GM12873 (cell line): ENCODE data around the gene OSBPL2.

Source experiments
- CTCF ChIP-seq: IDR thresholded peaks from 2 replicates; pipeline ENCODE4 v1.5.1; 2012; ENCODE audit warnings: low read depth, mild to moderate bottlenecking, moderate library complexity, low read length, control low read depth; ENCODE audit not compliant: insufficient read depth; ENCODE audit errors: missing control alignments

OSBPL2 gene

GRCh38 chr20:62299666-62300236 lies 61.4 kb downstream of the OSBPL2 start:
- TF ChIP-seq CTCF = no peak

GRCh38 chr20:62300319-62300718 lies 62.0 kb downstream of the OSBPL2 start:
- TF ChIP-seq CTCF = no peak

GRCh38 chr20:62301111-62301668 lies 62.9 kb downstream of the OSBPL2 start:
- no peak for TF ChIP-seq CTCF

- TF ChIP-seq CTCF = peak; percentile 94
These were observed 63.5 kb downstream of the OSBPL2 start for GRCh38 chr20:62301773-62302340.

- peak; percentile 82 for TF ChIP-seq CTCF
These were observed 64.2 kb downstream of the OSBPL2 start, which contains the start of gene ADRM1 for GRCh38 chr20:62302341-62303061. TSS of gene ADRM1 (plus strand) at chr20:62302997. CDS start at chr20:62303569, 572 bp downstream.

GRCh38 chr20:62303062-62303339 lies 64.7 kb downstream of the OSBPL2 start:
- TF ChIP-seq CTCF = no peak
